Thoracic aorta (tissue), 2 donors: Measurements from ENCODE around the gene FAT1. TPM values are rescaled to one million over a fixed set of nuclear protein-coding genes. Genes with fewer than 3 reads are reported as not detected.
A peak's percentile ranks its signal among the peaks of the same experiment; 100 is the strongest.

Source experiments
- ATAC-seq: fragments of 150-250 bp; one replicate; pipeline ENCODE4 v1.8.0; 2017; ENCODE audit warnings: low read depth; ENCODE audit not compliant: insufficient number of reproducible peaks, low FRiP score
- DNase-seq: peaks from one replicate; pipeline ENCODE4 v3.0.0-alpha.2; 2020; ENCODE audit warnings: low spot score
- H3K27ac ChIP-seq, 2 donors: fragments of 200-600 bp; sonication (generic); 1 replicate in 1 of 2; 2 replicates in 1 of 2; pipeline ENCODE4 v1.5.1; 2016; ENCODE audit warnings: mild to moderate bottlenecking in 2 of 2, moderate library complexity in 2 of 2
- H3K27me3 ChIP-seq: fragments of 200-600 bp; sonication (generic); replicated peaks from 2 replicates; pipeline ENCODE4 v1.6.0; 2016; ENCODE audit warnings: mild to moderate bottlenecking; ENCODE audit not compliant: insufficient read depth
- H3K36me3 ChIP-seq: fragments of 200-600 bp; sonication (generic); one replicate; pipeline ENCODE4 v1.5.1; 2016
- H3K4me1 ChIP-seq, 2 donors: fragments of 200-600 bp; sonication (generic); 1 replicate in 1 of 2; 2 replicates in 1 of 2; pipeline versions ENCODE4 v1.5.1 to v1.6.0; 2016; ENCODE audit warnings: low read depth in 2 of 2, mild to moderate bottlenecking in 1 of 2; ENCODE audit not compliant: control insufficient read depth in 1 of 2
- H3K4me3 ChIP-seq: fragments of 200-600 bp; sonication (generic); 2 replicates; pipeline ENCODE4 v1.5.1; 2016; ENCODE audit warnings: mild to moderate bottlenecking
- H3K9me3 ChIP-seq: fragments of 200-600 bp; sonication (generic); 2 replicates; pipeline ENCODE4 v1.5.1; 2016
- CTCF ChIP-seq: fragments of 200-600 bp; sonication (generic); IDR thresholded peaks from one replicate; pipeline ENCODE4 v1.5.1; 2019; ENCODE audit warnings: antibody characterized with exemption
- total RNA-seq, 2 donors: library from RNA; depleted of rRNA; stranded (reverse); fragments of >200 nt; gene quantifications; one replicate each; pipeline versions ENCODE4 v1.1.0 to v1.2.3, GENCODE V29; 2016

FAT1 gene
- total RNA-seq, 2 donors from 2014 or later, result 106 to 117 TPM

- ATAC-seq (no peak), DNase-seq (no peak)
- Histone ChIP-seq H3K27ac (peak overlapping the region in 1 of 2 donors; percentile 90), H3K36me3 (peaks cover 6% of the 10 kb centered on the region), H3K4me3 (no peak overlapping the region), H3K4me1 (peaks cover 36 to 77% of the 10 kb centered on the region in 2 donors), H3K9me3 (no peaks in the 10 kb centered on the region), H3K27me3 (no peaks in the 10 kb centered on the region)
- no peak for TF ChIP-seq CTCF
Observed at GRCh38 chr4:186702940-186703339, 20.7 kb downstream of the FAT1 start.

- no peaks in the 10 kb centered on the region for H3K27me3 ChIP-seq
- TF ChIP-seq CTCF, result no peak
- no peaks in the 10 kb centered on the region for H3K36me3 ChIP-seq
- ATAC-seq (no peak), DNase-seq (no peak)
- peak overlapping the region; percentile 56 for H3K4me3 ChIP-seq
- H3K27ac ChIP-seq, result peak overlapping the region; percentile 80 to 90
- H3K4me1 ChIP-seq, result peaks cover 36 to 77% of the 10 kb centered on the region in 2 donors
- no peaks in the 10 kb centered on the region for H3K9me3 ChIP-seq
Observed at GRCh38 chr4:186702297-186702696, 21.4 kb downstream of the FAT1 start.

- no peak for DNase-seq
Observed at GRCh38 chr4:186701788-186702187, 21.9 kb downstream of the FAT1 start.

GRCh38 chr4:186701273-186701672, 22.4 kb downstream of the FAT1 start:
- Histone ChIP-seq H3K4me3 (peak overlapping the region; percentile 56), H3K27ac (peak overlapping the region; percentile 80 to 90), H3K36me3 (no peaks in the 10 kb centered on the region), H3K4me1 (peaks cover 36 to 77% of the 10 kb centered on the region in 2 donors), H3K27me3 (no peaks in the 10 kb centered on the region), H3K9me3 (no peaks in the 10 kb centered on the region)
- no peak for TF ChIP-seq CTCF
- DNase-seq (no peak), ATAC-seq (peak; percentile 24)

More at GRCh38 chr4:186701788-186702187, 21.9 kb downstream of the FAT1 start:
- peaks cover 36 to 77% of the 10 kb centered on the region in 2 donors for H3K4me1 ChIP-seq
- no peak for ATAC-seq
- peak overlapping the region; percentile 80 to 90 for H3K27ac ChIP-seq
- TF ChIP-seq CTCF, result no peak
- no peaks in the 10 kb centered on the region for H3K36me3 ChIP-seq
- no peaks in the 10 kb centered on the region for H3K9me3 ChIP-seq
- peak overlapping the region; percentile 56 for H3K4me3 ChIP-seq
- H3K27me3 ChIP-seq, result no peaks in the 10 kb centered on the region

- peak overlapping the region; percentile 56 for H3K4me3 ChIP-seq
- H3K4me1 ChIP-seq, result peaks cover 38 to 77% of the 10 kb centered on the region in 2 donors
- H3K27me3 ChIP-seq, result no peaks in the 10 kb centered on the region
- TF ChIP-seq CTCF, result no peak
- DNase-seq (peak; percentile 57), ATAC-seq (peak; percentile 54)
- no peaks in the 10 kb centered on the region for H3K9me3 ChIP-seq
- peak overlapping the region; percentile 80 to 90 for H3K27ac ChIP-seq
- H3K36me3 ChIP-seq, result no peaks in the 10 kb centered on the region
Observed at GRCh38 chr4:186700746-186701145, 22.9 kb downstream of the FAT1 start.
